Hepatocyte (in vitro differentiated cells): Measurements from ENCODE around the gene BCL3. TPM values are rescaled to one million over a fixed set of nuclear protein-coding genes. Genes with fewer than 3 reads are reported as not detected.

Experiments used
- DNase-seq: peaks from one replicate; pipeline ENCODE4 v3.0.0-alpha.2; 2016; ENCODE audit warnings: low spot score
- H2AFZ ChIP-seq: fragments of 200-600 bp; sonication (generic); 2 replicates; pipeline ENCODE4 v1.6.0; 2016; ENCODE audit warnings: antibody characterized with exemption, mild to moderate bottlenecking
- H3K27ac ChIP-seq: fragments of 200-600 bp; sonication (generic); 2 replicates; pipeline ENCODE4 v1.5.1; 2016; ENCODE audit warnings: mild to moderate bottlenecking
- H3K27me3 ChIP-seq: fragments of 200-600 bp; sonication (generic); 2 replicates; pipeline ENCODE4 v1.6.1; 2016
- H3K36me3 ChIP-seq: fragments of 200-600 bp; sonication (generic); replicated peaks from 2 replicates; pipeline ENCODE4 v1.5.1; 2016; ENCODE audit warnings: low read depth; ENCODE audit not compliant: insufficient read depth
- H3K4me1 ChIP-seq: fragments of 200-600 bp; sonication (generic); 2 replicates; pipeline ENCODE4 v1.5.1; 2016; ENCODE audit warnings: mild to moderate bottlenecking, moderate library complexity; ENCODE audit not compliant: insufficient read depth
- H3K4me2 ChIP-seq: fragments of 200-600 bp; sonication (generic); 2 replicates; pipeline ENCODE4 v1.6.0; 2016
- H3K4me3 ChIP-seq: fragments of 200-600 bp; sonication (generic); 2 replicates; pipeline ENCODE4 v1.5.1; 2016; ENCODE audit warnings: mild to moderate bottlenecking
- H3K79me2 ChIP-seq: fragments of 200-600 bp; sonication (generic); 2 replicates; pipeline ENCODE4 v1.6.0; 2017; ENCODE audit warnings: mild to moderate bottlenecking
- H3K9me2 ChIP-seq: fragments of 200-600 bp; sonication (generic); replicated peaks from 2 replicates; pipeline ENCODE4 v1.6.0; 2017; ENCODE audit warnings: mild to moderate bottlenecking; ENCODE audit not compliant: insufficient read depth
- H3K9me3 ChIP-seq: fragments of 200-600 bp; sonication (generic); 2 replicates; pipeline ENCODE4 v1.5.1; 2016; ENCODE audit warnings: low read depth, mild to moderate bottlenecking
- H4K20me1 ChIP-seq: fragments of 200-600 bp; sonication (generic); 2 replicates; pipeline ENCODE4 v1.6.0; 2016; ENCODE audit warnings: mild to moderate bottlenecking; ENCODE audit not compliant: insufficient read depth, poor library complexity, severe bottlenecking
- EZH2 ChIP-seq: fragments of 200-600 bp; sonication (generic); IDR thresholded peaks from 2 replicates; pipeline ENCODE4 v1.6.1; 2016; ENCODE audit warnings: antibody characterized with exemption, mild to moderate bottlenecking, borderline replicate concordance
- EZH2phosphoT487 ChIP-seq: fragments of 200-600 bp; sonication (generic); IDR thresholded peaks from one replicate; pipeline ENCODE4 v1.6.1; 2018; ENCODE audit warnings: antibody characterized with exemption, mild to moderate bottlenecking, low read depth, moderate library complexity; ENCODE audit not compliant: unreplicated experiment, severe bottlenecking
- WGBS: methylation state at CpG from one replicate; pipeline ENCODE4 v1.1.6; 2016; ENCODE audit warnings: low lambda C conversion rate; ENCODE audit errors: missing lambda C conversion rate; 5-methylcytosine and 5-hydroxymethylcytosine counted together
- polyA plus RNA-seq: library from polyadenylated mRNA; unstranded; fragments of >200 nt; fragmentation: Nextera tagmentation; extraction: Ambion mirVana; gene quantifications from 2 replicates; pipeline ENCODE4 v1.2.1, GENCODE V29; 2016
- total RNA-seq: library from RNA; depleted of rRNA; stranded (reverse); fragments of >200 nt; gene quantifications from 2 replicates; pipeline ENCODE4 v1.2.3, GENCODE V29; 2014
- TF ChIP-seq, protein P1 (sequence below): fragments of 200-600 bp; sonication (generic); IDR thresholded peaks from 2 replicates; pipeline ENCODE4 v1.5.1; 2016; ENCODE audit warnings: antibody characterized with exemption, mild to moderate bottlenecking; ENCODE audit not compliant: poor library complexity

The BCL3 gene
- total and polyA plus RNA-seq, 2 experiments from 2014 or later = 6.3 to 45.7 TPM

DNA sequence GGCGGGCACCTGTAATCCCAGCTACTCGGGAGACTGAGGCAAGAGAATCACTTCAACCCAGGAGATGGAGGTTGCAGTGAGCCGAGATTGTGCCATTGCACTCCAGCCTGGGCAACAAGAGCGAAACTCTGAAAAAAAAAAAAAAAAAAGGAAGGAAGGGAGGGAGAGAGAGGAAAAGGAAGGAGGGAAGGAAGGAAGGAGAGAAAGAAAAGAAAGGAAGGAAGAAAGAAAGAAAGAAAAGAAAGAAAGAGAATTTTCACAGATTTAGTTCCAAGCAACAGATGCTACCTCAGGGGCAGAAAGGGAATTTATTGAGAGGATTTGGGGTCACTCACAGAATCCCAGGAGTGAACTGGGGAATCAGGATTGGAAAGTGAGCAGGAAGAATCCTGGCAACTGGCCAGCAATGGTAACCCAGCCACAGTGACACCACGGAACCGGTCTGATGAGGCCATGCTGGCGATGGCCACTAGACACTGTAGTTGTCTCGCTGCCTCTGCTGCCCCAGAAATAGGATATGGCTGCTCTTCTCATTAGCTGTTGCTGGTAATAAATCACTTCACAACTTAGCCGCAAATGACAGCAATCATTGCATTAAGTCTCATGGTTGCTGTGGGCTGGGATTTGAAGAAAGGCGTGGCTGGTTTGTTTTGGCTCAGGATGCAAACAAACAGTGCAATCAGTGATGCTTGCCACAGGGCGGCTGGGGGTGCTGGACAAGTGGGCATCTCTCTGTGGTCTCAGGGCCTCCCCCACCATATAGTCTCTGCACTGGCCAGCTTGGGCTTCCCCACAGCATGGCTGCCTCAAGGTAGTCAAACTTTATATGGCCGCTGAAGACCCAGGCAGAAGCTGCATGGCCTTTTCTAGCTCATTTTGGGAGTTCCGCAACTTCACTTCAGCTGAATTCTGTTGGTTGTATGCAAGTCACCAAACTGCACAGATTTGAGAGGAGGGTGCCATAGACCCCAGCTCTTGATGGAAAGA is 55.2 kb downstream of the BCL3 start:
- no peak overlapping the region for H3K4me3 ChIP-seq
- H3K9me2 ChIP-seq = no peaks in the 10 kb centered on the region
- WGBS = 94% methylated on average over 13 of the region's 13 CpGs
- TF ChIP-seq EZH2phosphoT487 = no peak
- no peak for TF ChIP-seq EZH2
- TF ChIP-seq, protein P1, sequence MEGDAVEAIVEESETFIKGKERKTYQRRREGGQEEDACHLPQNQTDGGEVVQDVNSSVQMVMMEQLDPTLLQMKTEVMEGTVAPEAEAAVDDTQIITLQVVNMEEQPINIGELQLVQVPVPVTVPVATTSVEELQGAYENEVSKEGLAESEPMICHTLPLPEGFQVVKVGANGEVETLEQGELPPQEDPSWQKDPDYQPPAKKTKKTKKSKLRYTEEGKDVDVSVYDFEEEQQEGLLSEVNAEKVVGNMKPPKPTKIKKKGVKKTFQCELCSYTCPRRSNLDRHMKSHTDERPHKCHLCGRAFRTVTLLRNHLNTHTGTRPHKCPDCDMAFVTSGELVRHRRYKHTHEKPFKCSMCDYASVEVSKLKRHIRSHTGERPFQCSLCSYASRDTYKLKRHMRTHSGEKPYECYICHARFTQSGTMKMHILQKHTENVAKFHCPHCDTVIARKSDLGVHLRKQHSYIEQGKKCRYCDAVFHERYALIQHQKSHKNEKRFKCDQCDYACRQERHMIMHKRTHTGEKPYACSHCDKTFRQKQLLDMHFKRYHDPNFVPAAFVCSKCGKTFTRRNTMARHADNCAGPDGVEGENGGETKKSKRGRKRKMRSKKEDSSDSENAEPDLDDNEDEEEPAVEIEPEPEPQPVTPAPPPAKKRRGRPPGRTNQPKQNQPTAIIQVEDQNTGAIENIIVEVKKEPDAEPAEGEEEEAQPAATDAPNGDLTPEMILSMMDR = no peak
- peak; percentile 2 for DNase-seq
- no peaks in the 10 kb centered on the region for H3K9me3 ChIP-seq
- H3K4me1 ChIP-seq = peaks cover 15% of the 10 kb centered on the region
- H3K27ac ChIP-seq = no peak overlapping the region
- no peaks in the 10 kb centered on the region for H3K79me2 ChIP-seq
- no peak overlapping the region for H2AFZ ChIP-seq
- H3K27me3 ChIP-seq = no peaks in the 10 kb centered on the region
- H4K20me1 ChIP-seq = no peaks in the 10 kb centered on the region
- H3K36me3 ChIP-seq = no peaks in the 10 kb centered on the region
- H3K4me2 ChIP-seq = no peak overlapping the region

DNA sequence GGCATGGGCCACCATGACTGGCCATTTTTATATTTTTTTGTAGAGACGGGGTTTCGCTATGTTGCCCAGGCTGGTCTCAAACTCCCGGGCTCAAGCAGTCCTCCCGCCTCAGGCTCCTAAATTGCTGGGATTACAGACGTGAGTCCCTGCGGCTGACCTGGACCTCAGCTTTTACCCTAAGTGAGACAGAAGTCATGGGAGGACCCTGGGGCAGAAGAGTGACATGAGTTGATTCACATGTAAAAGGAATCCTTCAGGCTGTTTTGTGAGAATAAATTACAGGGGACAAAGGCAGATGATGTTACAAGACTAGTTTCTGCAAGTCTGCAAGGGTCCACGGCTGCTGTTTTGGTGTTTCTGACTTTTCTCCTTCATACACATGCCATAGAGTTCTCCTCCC is 57.8 kb downstream of the BCL3 start:
- H3K9me2 ChIP-seq = no peaks in the 10 kb centered on the region
- no peaks in the 10 kb centered on the region for H3K27me3 ChIP-seq
- 67% methylated on average over 7 of the region's 7 CpGs for WGBS
- H3K4me2 ChIP-seq = no peak overlapping the region
- no peaks in the 10 kb centered on the region for H3K36me3 ChIP-seq
- no peaks in the 10 kb centered on the region for H4K20me1 ChIP-seq
- H3K9me3 ChIP-seq = no peaks in the 10 kb centered on the region
- no peak overlapping the region for H3K4me3 ChIP-seq
- H3K79me2 ChIP-seq = peaks cover 4% of the 10 kb centered on the region
- TF ChIP-seq, protein P1 = no peak
- TF ChIP-seq EZH2 (no peak), EZH2phosphoT487 (no peak)
- H3K4me1 ChIP-seq = peaks cover 29% of the 10 kb centered on the region
- no peak overlapping the region for H2AFZ ChIP-seq
- H3K27ac ChIP-seq = no peak overlapping the region
- DNase-seq = no peak

DNA sequence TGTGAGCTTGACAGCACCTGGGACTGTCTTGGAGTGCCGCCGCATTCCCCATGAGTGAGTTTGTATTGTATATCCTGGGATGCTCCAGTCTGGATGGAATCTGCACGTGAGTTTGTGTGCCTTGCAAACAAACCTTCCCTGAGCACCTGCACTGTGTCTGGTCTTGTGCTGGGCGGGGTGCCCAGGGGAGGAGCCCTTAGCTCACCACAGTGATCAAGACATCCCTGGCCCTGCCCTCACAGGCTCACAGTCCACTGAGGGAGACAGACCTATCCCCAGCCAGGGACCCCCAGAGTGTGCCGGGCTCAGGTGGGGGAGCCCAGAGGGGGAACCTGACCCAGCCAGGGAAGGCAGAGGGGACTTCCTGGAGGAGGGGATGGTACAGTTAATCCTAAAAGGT is 58.7 kb downstream of the BCL3 start:
- TF ChIP-seq, protein P1 = no peak
- TF ChIP-seq EZH2phosphoT487 (no peak), EZH2 (no peak)
- peak; percentile 82 for DNase-seq

More for the DNA sequence above, 58.7 kb downstream of the BCL3 start:
- Histone ChIP-seq H3K27me3 (no peaks in the 10 kb centered on the region), H3K4me2 (no peak overlapping the region), H3K4me1 (peaks cover 32% of the 10 kb centered on the region), H3K9me2 (no peaks in the 10 kb centered on the region), H2AFZ (no peak overlapping the region), H3K79me2 (peaks cover 4% of the 10 kb centered on the region), H4K20me1 (no peaks in the 10 kb centered on the region), H3K9me3 (no peaks in the 10 kb centered on the region), H3K4me3 (no peak overlapping the region), H3K27ac (peak overlapping the region; percentile 85), H3K36me3 (no peaks in the 10 kb centered on the region)
- WGBS = 47% methylated on average over 5 of the region's 5 CpGs
